Hair follicle dermal papilla cell (primary cell): Measurements from ENCODE around the gene MEAF6. TPM values are rescaled to one million over a fixed set of nuclear protein-coding genes. Genes with fewer than 3 reads are reported as not detected.

ENCODE experiments used
- small RNA-seq: library from RNA; depleted of rRNA; stranded (forward); fragments of <200 nt; gene quantifications from one replicate; pipeline ENCODE3, GENCODE V24; 2012
- total RNA-seq: library from RNA; depleted of rRNA; stranded (reverse); fragments of >200 nt; gene quantifications from 2 replicates; pipeline ENCODE4 v1.2.3, GENCODE V29; 2012

Gene MEAF6
- 59.4 and 60.0 TPM in 2 replicates for total RNA-seq

DNA sequence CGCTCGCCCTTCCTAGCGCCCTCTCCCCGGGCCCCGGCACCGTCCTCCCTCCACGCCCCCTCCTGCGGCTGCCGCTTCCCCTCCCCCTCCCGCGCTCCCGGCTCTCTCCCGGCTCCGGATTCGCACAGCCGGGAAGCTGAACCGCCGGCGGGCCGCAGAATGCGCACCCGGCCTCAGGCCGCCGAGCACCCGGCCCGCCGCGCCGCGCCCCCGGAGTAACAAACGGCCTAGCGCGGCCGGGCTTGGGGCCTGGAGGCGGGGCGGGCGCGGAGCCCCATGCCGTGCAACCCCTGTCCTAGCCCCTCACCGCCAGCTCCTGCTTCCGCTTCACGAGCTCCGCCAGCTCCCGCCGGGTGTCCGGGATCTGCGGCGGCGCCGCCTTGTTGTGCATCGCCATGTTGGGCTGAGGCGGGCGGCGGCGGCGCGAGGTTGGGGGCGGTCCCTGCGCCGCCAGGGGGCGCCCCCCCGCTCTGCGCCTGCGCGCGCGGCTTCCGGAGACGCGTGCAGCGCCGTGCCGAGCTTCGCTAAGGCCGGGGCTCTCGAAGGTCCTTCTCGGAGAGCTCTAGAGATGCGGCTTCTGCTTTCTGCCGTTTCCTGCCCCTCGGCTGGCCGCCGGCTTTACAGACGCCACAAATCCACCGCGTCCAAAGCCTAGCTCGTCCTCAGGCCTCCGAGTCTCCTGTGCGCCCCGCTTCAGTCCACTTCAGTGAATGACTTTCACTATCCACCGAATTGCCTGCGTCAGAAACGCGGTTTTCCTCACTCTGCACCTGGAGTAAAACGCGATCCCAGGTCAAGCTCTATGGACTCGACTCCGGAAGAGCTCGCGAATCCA, at the start of gene MEAF6:
MEAF6 (minus strand) TSS at position 417 of the 835 bp plus-strand sequence; CDS start at position 397, 20 bp downstream.

DNA sequence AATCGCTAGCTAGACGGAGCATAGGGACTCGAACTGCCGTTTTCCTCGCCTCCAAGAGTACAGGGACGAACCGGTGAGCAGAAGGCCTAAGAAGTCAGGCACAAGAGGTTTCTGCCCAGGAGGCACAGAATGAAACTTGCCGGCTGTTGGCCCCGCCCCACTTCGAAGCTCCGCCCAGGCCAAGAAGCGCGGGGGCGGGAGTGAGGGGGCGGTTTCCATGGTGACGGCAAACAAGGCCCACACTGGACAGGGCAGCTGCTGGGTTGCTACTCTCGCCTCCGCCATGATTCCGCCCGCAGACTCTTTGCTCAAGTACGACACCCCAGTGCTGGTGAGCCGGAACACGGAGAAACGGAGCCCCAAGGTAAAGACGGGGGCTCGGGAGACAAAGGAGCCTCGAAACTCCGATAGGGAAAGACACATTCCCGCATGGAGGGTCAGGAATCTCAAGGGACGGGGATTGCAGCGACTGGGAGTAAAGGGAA, 42.2 kb upstream of the MEAF6 start, which contains the start of gene DNALI1:
DNALI1 (plus strand) TSS at position 229 of the 485 bp plus-strand sequence; CDS start at position 284, 55 bp downstream.

DNA sequence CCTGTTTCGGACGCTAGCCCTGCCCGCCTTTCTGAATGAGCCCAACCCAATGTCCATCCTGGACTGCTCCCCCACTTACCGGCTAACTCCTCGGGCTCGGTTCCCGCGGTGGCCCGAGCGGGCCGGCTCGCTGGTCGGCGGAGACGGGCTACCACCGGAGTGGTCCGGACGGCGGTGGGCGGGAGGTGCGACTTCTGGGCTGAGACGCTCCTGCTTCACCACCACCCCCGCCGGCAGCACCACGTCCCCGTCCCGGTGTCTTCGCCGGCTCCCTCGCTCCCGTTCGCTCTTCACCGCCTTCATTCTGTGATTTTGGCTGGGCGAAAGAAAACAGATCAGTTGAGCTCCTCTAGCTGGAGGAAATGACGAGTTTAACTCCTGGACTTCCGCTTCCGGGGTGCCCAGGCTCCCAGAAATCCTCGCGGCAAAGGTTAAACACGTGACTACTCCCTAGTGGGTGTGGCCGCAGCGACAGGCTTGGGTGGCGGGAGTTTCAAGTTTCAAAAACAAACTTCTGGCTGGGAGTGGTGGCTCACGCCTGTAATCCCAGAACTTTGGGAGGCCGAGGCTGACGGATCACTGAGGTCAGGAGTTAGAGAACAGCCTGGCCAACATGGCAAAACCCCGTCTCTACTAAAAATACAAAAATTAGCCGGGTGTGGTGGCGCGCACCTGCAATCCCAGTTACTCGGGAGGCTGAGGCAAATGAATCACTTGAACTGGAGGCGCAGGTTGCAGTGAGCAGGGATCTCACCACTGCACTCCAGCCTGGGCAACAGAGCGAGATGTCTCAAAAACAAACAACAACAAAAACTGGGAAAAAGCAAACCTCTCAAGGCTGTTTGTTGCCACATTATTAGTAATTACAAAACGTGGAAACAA, 39.6 kb upstream of the MEAF6 start, which contains the start of gene SNIP1:
SNIP1 (minus strand) TSS at position 367 of the 882 bp plus-strand sequence; CDS start at position 303, 64 bp downstream.

DNA sequence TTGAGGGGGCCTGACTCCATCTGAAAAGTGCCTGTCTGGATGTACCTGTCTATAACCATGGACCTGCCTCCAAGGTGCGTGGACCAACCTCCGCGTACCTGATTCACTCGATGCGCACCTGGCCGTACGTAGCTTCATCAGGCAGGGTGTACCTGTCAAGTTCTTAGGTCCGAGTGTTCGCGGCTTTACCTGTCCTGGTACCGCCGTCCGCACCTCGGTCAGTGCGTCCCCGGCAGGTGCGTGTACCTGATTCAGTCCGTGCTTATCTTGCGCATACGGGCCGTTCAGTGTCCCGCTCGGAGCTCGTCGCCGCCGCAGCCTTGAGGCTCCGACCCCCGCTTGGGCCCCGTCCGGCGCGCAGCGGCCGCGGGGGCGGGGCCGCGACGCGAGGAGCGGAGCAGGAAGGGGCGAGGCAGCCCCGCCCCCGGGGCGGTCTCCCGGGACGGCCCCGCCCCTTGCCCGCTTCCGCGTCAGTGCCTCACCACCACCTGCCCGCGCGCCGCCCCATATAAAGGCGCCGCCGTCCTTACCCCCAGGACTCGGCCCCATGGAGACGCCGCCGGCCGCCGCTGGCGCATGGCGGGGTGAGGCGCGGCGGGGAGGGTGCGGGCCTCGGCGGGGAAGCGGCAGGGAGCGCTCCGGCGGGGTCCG, 40.4 kb downstream of the MEAF6 start, which contains the start of gene ZC3H12A:
ZC3H12A (plus strand) TSS at position 535 of the 651 bp plus-strand sequence. CDS start 917 bp downstream, outside the sequence.

Small RNA genes lying within 50 kb of the gene (small RNA-seq; reads per million reads assigned to genes)
- gene AL034379.1 = not detected
- 1.0 reads per million, percentile 20 among the genes with 10 or more reads in this experiment for gene MIR5581

Other genes with a start within 250 kb of the MEAF6 start
- 15.5 and 34.2 TPM in 2 replicates for gene ZC3H12A, start 40.2 kb downstream of the MEAF6 start, total RNA-seq
- 15.7 and 16.9 TPM in 2 replicates for gene SNIP1, start 39.5 kb upstream of the MEAF6 start, total RNA-seq
- 5.3 and 5.8 TPM in 2 replicates for gene DNALI1, start 42.2 kb upstream of the MEAF6 start, total RNA-seq
- gene GNL2, start 81.2 kb upstream of the MEAF6 start, total RNA-seq = 65.3 and 69.6 TPM in 2 replicates
- 2.4 and 3.4 TPM in 2 replicates for gene RSPO1, start 120.1 kb upstream of the MEAF6 start, total RNA-seq
- gene CDCA8, start 177.8 kb upstream of the MEAF6 start, total RNA-seq = 1.8 and 2.1 TPM in 2 replicates